Stimulated activated CD4-positive, alpha-beta T cell treated with anti-CD3 and anti-CD28 coated beads, Interleukin-4, amount 100 ng/mL, for 4 hours (primary cell): ENCODE data around the gene MOK.
"Not testable (repeated sequence)": the region's sequence is repeated elsewhere in the genome, so short reads cannot be mapped to it uniquely, and the experiment has no call there.

Experiments
- DNase-seq, 2 experiments: peaks; one replicate each; pipeline ENCODE4 v3.0.0-alpha.2; 2020

MOK gene

DNA sequence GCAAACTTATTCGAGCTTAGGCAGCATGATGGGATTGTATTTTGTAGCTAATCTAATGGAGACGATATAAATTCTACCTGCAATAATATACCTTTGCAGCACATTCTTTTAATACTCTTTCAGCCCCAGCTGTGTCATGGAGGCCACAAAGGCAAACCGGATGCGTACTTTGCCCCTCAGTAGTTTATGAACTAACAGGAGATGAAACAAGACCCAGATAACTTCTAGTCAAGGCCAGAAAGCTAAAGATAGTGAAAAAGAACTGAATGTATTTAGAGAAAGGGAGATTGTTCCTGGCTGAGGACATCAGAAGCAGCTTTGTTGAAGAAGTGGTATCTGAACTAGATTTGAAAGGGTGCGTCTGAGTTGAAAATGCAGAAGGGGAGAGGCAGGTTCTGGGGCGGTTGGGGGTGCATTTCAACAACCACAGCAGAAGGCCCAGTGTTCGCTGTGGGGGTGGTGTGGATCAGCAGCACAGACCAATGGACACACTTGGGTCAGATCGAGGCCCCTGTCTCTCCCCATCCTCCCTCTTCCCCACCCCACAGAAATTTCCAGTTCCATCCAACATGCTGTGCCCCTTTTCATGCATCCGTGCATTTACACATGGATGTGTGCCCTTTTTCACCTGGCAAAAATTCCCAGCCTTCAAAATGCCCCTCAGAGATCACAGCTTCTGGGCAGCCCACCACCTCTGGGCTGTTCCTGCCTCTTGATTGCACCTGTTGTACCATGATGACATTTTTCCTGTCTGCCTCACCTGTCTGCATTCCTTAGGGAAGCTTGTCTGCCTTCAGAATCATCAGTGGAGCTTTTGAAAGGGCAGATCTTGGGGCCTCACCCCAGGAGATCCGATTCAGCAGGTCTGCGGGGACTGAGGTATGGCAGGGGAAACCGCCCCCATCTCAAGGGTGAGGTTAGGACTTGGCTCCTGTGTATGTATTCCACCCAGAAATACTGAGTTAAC, 16.8 kb upstream of the MOK start:
- no peak for DNase-seq

DNA sequence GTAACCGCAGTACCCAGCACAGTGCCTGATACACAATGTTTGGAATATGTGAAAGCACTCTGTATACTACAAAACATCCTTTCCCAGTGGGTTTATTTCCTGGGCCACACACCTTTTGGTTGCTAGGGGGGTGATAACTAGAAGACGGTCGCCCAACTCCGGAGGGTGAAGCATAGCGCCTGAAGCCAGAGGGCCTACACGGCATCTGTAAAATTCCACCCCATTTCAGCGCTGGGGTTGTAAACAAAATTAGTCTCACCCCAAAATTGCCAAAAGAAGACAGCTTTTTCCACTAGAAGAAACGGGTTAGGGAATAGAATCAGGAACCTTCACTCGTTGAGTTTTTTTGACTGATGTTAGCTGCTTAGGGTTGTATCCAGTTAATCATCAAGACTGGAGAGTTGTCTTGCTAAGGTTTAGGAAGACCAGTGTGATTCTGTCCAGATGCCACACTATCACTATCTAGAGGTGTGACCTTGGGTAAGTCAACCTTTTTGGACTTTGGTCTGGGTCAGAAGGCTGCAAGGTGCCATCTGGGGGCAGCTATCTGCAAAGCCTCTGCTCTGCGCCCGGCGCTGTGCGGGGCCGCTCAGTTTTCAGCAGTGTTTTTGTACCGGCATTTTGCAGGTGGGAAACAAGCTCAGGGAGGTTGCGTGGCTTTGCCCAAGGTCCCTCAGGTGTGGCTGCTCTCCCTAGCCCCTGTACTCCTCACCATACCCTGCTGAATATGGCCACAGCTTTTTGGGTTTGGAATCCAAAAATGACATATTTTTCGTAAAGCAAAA, 15.9 kb upstream of the MOK start:
- no peak for DNase-seq

DNA sequence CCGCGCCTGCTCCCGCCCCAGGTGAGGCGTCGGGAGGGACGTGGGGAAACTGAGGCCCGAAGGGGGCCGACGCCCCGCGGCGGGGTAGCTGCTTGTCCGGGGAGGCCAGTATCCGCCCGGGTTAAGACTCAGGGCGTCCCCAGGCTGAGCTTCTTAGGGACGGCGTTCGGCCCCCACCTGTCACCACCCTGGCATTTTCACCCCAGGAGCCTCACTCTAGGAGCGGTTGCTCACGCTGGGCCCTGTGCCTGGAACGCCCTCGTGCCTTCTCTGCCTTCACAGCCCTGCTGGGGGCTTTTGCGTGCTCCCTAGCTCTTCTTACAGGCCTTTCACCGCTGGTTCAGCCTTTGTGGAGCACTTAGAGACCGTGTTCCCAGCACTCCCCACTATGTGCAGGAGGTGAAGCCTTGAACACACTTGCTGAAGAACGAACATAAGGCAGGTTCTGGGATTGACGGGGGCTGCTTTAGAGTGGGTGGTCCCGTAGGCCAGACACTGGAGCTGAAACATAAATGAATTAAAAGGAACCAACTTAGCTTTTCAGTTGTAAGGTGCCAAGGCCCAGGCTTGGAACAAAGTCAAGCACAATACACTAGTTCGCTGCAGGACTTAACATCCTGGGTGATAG, 15.2 kb upstream of the MOK start:
- DNase-seq, result peak; percentile 42 to 54

DNA sequence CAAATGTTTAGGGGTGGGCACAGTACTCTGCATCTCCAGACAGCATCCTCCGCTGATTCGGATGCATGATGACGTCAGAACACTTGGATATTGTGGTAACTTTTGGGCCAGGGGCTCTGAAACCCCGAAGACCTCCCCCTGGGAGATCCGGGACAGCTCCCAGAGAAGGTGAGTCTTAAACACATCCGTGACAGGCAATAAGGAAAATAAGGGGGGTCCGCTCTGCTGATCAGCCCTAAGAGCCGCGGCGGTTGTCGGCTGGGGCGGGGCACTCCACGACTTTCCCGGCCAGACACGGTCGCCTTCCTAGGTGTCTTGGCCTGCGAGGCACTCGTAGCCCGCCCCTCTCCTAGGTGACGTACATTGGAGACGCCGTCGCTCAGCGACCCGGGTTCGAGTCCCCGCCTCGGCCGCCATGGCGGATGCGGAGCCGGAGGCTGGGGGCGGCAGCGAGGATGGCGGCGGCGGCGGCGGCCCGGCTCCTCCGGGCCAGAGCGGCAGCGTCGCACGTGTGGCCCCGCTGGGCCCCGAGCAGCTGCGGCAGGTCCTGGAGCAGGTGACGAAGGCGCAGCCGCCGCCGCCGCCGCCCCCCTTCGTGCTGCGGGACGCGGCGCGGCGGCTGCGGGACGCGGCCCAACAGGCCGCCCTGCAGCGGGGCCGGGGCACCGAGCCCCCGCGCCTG, 14.5 kb upstream of the MOK start, which contains the start of gene ZNF839:
TSS of gene ZNF839 (plus strand) at position 396 of the 682 bp plus-strand sequence. CDS start at position 416, 20 bp downstream.
- peak; percentile 91 to 97 for DNase-seq

DNA sequence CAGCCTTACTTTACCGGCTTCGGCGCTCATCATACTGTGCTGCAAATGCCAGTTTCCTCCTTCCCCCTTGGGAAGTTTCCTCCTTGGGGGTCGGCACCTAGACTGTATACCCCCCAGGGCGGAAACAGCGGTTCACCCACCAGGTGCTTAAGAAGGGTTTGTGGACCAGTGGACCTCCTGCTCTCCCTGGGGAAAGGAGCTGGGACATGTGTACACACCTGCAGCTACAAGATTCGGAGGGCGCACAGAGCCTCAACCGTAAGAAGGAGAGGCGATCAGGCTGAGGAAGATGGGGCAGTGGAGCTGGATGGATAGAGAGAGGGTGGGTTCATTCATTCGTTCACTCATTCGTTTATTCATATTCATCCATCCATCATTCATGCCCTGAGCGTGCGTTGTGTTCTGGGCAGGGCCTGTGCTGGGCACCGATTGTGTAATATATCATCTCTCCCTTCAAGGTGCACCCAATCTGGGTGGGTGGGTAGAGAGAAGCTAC, 13.9 kb upstream of the MOK start:
- DNase-seq, result no peak

DNA sequence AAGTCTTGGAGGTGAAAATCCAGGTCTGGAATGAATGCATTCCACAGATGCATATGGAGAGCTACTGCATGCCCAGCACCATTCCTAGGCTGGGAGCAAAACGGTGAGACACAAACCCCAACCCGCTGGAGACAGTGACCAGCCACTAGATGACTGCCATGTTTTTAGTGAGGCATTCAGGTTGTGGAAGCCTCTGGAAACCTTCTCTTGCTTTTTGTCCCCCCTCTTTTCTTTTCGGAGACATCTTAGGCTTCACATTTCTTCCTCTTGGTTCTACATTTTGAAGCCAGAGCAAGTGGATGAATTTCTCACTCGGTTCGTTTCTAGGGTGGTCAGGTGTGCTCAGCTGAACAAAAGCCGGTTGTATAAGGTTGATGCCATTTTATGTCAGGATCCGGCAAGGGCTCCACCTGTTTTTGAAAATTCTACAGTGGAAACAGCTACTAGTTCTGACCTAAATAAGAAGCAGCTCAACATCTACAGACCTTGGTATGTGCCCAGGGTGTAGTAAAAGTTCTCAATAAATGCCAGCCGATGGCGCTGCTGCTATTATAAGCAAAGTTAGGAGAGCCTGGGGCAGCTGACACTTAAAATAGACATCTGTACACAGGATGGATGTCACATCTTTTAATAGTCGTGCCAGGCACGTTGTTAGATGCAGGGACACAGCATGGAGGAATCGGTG, 12.7 kb upstream of the MOK start:
- DNase-seq, result no peak

DNA sequence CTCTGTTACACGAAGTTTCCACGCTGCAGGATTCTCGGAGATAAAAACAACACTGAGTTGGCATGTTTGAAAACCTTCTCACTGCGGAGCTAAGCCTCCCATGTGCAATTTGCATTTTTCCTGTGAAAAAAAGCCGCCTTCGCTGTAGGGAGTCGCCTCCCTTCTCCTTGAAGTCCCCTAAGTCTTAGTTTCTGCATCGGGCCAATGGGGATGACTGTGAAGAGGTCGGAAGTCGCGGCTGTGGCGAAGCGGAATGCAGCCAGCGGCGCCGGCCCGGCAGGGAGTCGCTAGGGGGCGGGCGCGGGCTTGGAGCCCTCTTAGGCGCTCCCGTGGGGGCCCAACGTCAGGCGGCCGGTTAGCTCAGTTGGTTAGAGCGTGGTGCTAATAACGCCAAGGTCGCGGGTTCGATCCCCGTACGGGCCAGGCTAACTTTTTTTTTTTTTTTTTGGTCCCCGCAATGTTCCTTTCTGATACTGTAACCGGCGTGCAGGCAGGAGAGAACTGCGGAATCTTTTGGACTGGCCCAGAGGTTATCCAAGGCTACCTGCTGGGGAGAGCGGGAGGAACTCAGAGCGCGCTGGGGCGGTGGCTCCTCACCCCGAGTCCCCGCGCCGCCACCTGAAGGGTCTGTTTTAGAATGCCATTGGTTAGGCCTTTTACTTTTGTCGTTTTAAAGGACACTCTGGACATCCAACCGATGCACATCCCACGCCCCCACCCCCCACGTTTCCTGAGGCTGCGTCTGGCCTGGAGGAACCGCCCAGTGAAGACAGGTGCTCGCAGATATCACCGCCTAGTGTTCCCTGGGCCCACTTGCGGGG, 12.0 kb upstream of the MOK start:
- peak; percentile 89 to 96 for DNase-seq

DNA sequence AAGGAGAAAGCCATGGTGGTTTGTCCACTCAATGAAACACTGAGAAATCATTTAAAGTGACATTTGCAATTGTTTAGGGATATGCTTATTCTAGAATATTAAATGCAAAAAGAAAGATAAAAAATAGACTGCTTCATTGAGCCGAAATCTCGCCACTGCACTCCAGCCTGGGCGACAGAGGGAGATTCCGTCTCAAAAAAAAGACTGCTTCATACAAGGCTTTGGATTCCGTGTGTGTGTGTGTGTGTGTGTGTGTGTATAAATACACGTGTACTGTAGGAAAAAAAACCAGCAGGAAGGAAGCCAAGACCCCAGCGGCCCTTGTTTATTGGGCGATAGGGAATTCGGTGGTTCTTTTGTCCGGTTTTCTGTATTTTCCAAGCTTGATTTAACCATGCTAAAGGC, 11.4 kb upstream of the MOK start:
- no peak for DNase-seq

DNA sequence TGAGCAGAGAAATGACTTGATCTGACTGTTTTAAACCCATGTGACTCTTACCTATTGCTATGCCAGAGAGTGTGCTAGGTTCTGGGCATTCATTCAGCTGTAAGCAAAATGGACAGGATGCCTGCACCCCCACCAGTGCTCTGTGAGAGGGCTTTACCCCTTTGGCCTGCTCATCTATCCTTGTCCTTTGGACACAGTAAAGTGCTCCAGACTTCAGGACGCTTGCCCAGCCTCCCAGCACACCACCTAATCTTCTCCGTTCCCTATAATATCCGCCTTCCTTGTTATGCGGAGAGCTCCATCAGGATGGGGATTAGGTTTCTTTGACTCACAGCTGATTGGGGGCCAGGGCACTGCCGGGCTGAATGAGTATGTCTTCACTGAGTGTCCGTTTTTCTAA, 10.2 kb upstream of the MOK start:
- no peak for DNase-seq

DNA sequence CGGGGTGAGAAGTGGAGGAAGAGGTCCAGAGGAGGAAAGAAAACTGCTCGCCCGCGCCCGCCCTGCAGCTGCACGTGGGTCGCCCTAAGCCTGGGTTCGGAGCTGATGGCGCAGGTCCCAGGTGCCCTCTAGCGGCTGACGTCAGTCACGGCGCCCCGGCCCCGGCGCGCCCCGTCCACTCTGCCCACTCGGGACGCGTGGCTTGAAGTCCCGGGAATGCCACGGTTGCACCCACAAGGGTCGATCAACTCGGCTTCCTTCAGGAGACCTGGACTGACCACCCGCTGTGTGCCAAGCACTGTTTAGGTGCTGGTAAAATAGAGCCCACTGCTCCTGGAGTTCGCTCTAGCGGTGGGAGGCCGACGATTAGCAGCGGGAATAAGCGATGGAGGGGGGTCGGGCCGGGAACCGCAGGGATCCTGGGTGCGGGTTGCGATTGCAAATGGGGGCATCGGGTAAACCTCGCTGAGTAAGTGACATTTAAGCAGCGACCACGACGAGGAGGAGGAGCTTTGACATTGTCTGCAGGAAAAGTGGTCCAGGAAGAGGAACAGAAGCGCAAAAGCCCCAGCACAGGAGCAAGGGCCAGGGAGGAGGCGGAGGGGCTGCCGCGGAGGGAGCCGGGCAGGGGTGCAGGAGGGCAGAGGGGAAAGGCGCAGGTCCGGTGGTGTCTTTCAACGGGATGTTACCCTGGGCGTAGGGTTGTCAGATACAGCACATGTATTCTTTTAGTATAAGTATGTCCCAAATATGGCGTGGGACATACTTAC, 9.5 kb upstream of the MOK start:
- peak; percentile 76 to 77 for DNase-seq

DNA sequence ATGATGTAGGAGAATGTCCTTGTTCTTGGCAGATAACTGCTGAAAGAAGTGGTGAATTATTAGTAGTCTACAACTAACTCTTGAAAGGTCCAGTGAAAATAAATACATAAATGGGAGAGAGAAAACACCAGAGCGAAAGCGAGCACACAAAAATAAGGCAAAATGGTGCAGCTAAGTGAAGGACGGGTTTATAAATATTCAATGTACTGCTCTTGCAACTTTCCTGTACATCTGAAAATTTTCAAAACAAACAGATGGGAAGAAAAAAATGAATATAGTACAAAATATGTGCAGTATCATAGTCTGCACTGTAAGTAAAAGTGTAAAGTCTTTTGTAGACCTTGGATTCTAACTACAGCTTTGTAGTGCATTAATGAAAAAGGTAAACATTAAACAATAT, 1.3 kb downstream of the MOK start:
- no peak for DNase-seq

DNA sequence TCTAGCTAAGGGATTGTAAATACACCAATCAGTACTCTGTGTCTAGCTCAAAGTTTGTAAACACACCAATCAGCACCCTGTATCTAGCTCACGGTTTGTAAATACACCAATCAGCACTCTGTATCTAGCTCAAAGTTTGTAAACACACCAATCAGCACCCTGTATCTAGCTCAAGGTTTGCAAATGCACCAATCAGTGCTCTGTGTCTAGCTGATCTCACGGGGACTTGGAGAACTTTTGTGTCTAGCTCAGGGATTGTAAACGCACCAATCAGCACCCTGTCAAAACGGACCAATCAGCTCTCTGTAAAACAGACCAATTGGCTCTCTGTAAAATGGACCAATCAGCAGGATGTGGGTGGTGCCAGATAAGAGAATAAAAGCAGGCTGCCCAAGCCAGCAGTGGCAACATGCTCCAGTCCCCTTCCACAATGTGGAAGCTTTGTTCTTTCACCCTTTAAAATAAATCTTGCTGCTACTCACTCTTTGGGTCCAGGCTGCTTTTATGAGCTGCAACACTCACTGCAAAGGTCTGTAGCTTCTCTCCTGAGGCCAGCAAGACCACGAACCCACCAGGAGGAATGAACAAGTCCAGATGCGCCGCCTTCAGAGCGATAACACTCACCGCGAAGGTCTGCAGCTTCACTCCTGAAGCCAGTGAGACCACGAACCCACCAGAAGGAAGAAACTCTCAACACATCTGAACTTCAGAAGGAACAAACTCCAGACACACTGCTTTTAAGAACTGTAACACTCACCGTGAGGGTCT, 6.5 kb downstream of the MOK start:
- not testable (repeated sequence) for DNase-seq

DNA sequence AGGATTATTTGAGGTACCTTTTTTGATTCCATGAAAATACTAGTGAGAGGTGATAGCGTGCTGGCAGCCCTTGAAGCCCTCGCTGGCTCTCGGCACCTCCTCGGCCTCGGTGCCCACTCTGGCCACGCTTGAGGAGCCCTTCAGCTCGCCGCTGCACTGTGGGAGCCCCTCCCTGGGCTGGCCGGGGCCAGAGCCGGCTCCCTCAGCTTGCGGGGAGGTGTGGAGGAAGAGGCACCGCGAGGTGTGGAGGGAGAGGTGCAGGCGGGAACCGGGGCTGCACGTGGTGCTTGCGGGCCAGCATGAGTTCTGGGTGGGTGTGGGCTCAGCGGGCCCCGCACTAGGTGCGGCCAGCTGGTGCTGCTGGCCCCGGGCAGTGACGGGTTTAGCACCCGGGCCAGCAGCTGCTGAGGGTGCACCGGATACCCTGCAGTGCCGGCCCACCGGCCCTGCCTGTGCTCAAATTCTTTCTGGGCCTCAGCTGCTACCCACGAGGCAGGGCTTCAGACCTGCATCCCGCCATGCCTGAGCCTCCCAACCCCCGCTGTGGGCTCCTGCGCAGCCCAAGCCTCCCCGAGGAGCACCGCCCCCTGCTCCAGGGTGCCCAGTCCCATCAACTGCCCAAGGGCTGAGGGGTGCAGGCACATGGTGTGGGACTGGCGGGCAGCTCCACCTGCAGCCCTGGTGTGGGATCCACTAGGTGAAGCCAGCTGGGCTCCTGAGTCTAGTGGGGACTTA, 7.4 kb downstream of the MOK start:
- DNase-seq, result no peak

DNA sequence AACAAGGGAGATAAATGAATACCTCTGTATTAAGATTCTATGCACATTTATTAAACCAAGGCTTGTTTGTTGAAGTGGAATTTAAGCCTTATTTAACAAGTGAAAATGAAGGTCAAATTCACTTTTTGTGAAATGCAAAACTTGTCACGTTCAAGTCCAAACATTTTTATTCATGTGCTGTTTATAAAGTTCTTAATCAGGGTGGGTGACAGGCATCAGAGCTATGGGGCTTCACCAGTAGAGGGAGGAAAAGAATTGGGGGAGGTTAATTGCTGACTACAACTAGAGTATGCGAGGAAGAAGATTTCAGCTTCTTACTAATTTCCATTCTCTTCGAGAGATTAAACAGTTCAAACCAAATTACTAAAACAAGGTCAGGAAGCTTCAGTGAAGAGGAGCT, 9.7 kb downstream of the MOK start:
- no peak for DNase-seq

DNA sequence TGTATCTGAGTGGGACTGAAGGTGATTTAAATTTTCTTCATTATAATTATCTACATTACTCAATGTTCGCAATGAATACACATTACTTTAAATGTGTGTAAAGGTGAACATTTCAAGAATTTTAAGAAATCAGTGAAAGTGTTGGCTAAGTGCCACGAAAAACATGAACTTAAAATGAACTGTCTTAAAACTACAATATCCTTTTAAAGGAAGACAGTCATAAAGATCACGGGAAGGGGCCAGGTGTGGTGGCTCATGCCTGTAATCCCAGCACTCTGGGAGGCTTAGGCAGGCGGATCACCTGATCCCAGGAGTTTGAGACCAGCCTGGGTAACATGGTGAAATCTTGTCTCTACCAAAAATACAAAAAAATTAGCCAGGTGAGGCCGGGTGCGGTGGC, 11.2 kb downstream of the MOK start:
- DNase-seq, result no peak

DNA sequence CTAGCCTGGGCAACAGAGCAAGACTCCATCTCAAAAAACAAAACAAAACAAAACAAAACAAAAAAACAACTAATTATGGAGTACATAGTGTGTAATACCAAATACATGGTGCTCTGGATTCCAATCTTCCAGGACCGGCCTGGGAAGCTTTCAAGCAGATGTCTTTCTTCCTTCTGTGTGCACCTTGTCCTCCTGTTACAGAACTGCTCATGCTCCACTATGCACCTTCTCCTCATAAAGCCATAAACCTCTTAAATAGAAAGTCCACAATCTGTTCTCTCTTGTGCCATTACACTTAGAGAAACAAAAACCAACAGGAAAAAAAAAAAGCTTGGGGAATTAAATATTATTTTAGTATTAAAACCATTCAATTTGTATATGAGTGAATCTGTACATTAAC, 12.5 kb downstream of the MOK start:
- no peak for DNase-seq

DNA sequence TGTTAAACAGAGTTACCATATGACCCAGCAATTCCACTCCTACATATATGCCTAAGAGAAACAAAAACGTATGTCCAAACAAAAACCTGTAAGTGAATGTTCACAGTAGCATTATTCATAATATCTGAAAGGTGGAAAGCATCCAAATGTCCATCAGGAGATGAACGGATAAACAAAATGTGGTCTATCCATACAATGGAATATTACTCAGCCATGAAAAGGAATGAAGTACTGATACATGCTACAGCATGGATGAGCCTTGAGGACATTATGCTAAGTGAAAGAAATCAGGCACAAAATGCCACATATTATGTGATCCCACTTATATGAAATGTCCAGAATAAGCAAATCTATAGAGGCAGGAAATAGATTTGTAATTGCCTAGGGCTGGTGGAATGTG, 16.8 kb downstream of the MOK start:
- no peak for DNase-seq

DNA sequence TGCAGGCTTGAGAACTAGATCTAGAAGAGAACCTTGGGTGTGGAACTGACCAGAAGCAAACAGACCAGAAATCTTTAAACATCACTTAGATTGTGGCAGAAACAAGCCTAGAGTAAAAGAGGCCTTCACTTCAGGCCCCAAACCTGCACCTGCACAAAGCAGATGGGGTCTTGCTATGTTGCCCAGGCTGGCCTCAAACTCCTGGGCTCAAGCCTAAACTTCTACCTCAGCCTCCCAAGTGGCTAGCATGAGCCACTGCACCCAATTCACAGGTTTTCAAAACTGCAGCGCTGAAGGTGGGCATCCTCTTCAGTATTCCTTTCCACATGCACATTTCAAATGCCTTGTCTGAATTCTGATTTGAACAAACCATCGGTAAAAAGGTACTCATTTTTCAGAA, 19.9 kb downstream of the MOK start:
- DNase-seq, result no peak

DNA sequence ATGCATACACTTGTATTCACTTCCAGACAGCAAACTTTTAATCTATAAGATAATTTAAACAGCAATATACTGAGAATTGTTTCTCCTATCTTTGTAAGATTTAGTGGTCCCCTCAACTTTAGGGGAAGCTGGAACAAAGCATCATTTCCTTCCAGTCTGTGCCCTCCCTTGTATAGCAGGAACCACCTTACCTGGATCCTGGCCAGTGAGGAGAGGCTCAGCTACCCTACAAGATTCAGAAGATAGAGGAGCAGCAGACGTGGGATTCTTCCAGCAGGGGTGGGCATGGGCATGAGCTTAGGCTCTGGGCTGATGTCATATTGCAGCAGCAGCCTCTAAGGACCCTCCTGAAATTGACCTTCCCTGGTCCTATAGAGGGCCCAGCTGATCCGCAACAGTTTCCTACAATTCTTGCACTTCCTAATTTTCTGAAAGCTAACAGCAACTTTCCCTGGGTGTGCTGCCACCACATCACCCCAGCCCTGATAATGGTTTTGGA, 21.3 kb downstream of the MOK start:
- DNase-seq, result no peak
